Measurements from ENCODE around the gene DNASE1L3. TPM values are rescaled to one million over a fixed set of nuclear protein-coding genes. Genes with fewer than 3 reads are reported as not detected.

DNASE1L3 gene
- total and polyA plus RNA-seq, 12 donors = 1.2 to 4.6 (median 2.4) TPM

- H3K9me3 ChIP-seq = no peaks in the 10 kb centered on the region
- H3K27ac ChIP-seq = peak overlapping the region in 9 of 10 donors; percentile 15 to 67 (median 25)
- H3K4me1 ChIP-seq = peaks cover 14 to 52% (median 42%) of the 10 kb centered on the region in 9 donors
- 30 to 35% methylated on average over 18 of the region's 18 CpGs for WGBS, 2 donors
- TF ChIP-seq, protein P1, sequence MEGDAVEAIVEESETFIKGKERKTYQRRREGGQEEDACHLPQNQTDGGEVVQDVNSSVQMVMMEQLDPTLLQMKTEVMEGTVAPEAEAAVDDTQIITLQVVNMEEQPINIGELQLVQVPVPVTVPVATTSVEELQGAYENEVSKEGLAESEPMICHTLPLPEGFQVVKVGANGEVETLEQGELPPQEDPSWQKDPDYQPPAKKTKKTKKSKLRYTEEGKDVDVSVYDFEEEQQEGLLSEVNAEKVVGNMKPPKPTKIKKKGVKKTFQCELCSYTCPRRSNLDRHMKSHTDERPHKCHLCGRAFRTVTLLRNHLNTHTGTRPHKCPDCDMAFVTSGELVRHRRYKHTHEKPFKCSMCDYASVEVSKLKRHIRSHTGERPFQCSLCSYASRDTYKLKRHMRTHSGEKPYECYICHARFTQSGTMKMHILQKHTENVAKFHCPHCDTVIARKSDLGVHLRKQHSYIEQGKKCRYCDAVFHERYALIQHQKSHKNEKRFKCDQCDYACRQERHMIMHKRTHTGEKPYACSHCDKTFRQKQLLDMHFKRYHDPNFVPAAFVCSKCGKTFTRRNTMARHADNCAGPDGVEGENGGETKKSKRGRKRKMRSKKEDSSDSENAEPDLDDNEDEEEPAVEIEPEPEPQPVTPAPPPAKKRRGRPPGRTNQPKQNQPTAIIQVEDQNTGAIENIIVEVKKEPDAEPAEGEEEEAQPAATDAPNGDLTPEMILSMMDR (IDR thresholded peaks at IDR 0.05) = no peak
- DNase-seq = no peak
- intact Hi-C loops (cut with DNase I) = loop anchor here in 3 of 10 donors (5.0 kb wide), 2 partner anchors 168 to 242 kb away; partner anchors contain the start of gene FLNB (in 2 of the 3)
- H3K4me3 ChIP-seq = no peak overlapping the region
- peaks cover 0 to 7% (median 0%) of the 10 kb centered on the region in 7 donors for H3K27me3 ChIP-seq
- H3K36me3 ChIP-seq = peaks cover 0 to 16% (median 4%) of the 10 kb centered on the region in 9 donors
- peak in 3 of 8 donors; percentile 0 to 19 (median 12) for ATAC-seq
Observed at GRCh38 chr3:58175437-58176184, 35.2 kb downstream of the DNASE1L3 start.

DNA sequence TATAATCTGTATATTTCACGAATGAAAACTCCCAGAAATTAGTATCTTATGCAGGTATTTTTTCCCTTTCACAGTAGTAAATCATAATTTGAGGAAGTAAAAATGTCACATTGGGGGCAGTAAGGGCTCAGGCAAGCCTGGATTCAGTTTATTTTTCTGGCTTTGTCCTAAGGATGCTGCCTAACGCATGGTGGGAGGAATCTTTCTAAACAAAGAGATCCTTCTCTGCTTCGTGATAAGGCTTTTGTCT is 35.7 kb downstream of the DNASE1L3 start:
- intact Hi-C loops (cut with DNase I) = loop anchor here in 3 of 10 donors (5.0 kb wide), 2 partner anchors 168 to 242 kb away; partner anchors contain the start of gene FLNB (in 2 of the 3)
- no peak for ATAC-seq

GRCh38 chr3:58173669-58174398 is 36.9 kb downstream of the DNASE1L3 start:
- ATAC-seq (peak; percentile 19 to 52 (median 39)), DNase-seq (peak; percentile 58 to 59)
- H3K4me1 ChIP-seq = peaks cover 14 to 52% (median 42%) of the 10 kb centered on the region in 9 donors
- peak overlapping the region in 5 of 10 donors; percentile 2 to 54 (median 29) for H3K27ac ChIP-seq
- H3K9me3 ChIP-seq = no peaks in the 10 kb centered on the region
- H3K27me3 ChIP-seq = peaks cover 0 to 7% (median 0%) of the 10 kb centered on the region in 7 donors
- H3K4me3 ChIP-seq = no peak overlapping the region
- H3K36me3 ChIP-seq = peaks cover 0 to 34% (median 11%) of the 10 kb centered on the region in 9 donors
- TF ChIP-seq, protein P1 (IDR thresholded peaks at IDR 0.05) = peak in 8 of 9 donors; percentile 23 to 59 (median 46)
- WGBS, 2 donors = 66 to 70% methylated on average over 12 of the region's 12 CpGs
- intact Hi-C loops (cut with DNase I) = loop anchor here in 6 of 10 donors (2.0 to 5.0 kb wide), 3 partner anchors 165 to 307 kb away; partner anchors contain the start of gene FLNB (in 6 of the 6)

More for the DNA sequence above, 35.7 kb downstream of the DNASE1L3 start:
- WGBS, 2 donors = 24 to 38% methylated on average over 3 of the region's 3 CpGs
- TF ChIP-seq, protein P1 (IDR thresholded peaks at IDR 0.05) = no peak
- H3K9me3 ChIP-seq = no peaks in the 10 kb centered on the region
- no peak overlapping the region for H3K4me3 ChIP-seq
- H3K27ac ChIP-seq = peak overlapping the region in 8 of 10 donors; percentile 15 to 67 (median 26)
- H3K36me3 ChIP-seq = peaks cover 0 to 21% (median 8%) of the 10 kb centered on the region in 9 donors
- no peak for DNase-seq
- peaks cover 0 to 7% (median 0%) of the 10 kb centered on the region in 7 donors for H3K27me3 ChIP-seq
- peaks cover 14 to 52% (median 42%) of the 10 kb centered on the region in 9 donors for H3K4me1 ChIP-seq

Data from heart right ventricle (tissue), 16 donors.